Testis (tissue), 2 donors: ENCODE results near the gene SLC4A2.

Experiments
- POLR2A ChIP-seq: fragments of 450-650 bp; IDR thresholded peaks from one replicate; pipeline ENCODE4 v1.6.1; 2017; ENCODE audit warnings: antibody characterized with exemption, mild to moderate bottlenecking, moderate library complexity
- TF ChIP-seq, protein P1 (sequence below), 3 experiments: fragments of 450-650 bp in 2 of 3; fragments of 200-600 bp in 1 of 3; sonication (generic) in 1 of 3; IDR thresholded peaks; one replicate each; pipeline ENCODE4 v1.5.1; 2016 to 2019; ENCODE audit warnings: antibody characterized with exemption in 3 of 3, mild to moderate bottlenecking in 2 of 3, moderate library complexity in 1 of 3

- TF ChIP-seq, protein P1, sequence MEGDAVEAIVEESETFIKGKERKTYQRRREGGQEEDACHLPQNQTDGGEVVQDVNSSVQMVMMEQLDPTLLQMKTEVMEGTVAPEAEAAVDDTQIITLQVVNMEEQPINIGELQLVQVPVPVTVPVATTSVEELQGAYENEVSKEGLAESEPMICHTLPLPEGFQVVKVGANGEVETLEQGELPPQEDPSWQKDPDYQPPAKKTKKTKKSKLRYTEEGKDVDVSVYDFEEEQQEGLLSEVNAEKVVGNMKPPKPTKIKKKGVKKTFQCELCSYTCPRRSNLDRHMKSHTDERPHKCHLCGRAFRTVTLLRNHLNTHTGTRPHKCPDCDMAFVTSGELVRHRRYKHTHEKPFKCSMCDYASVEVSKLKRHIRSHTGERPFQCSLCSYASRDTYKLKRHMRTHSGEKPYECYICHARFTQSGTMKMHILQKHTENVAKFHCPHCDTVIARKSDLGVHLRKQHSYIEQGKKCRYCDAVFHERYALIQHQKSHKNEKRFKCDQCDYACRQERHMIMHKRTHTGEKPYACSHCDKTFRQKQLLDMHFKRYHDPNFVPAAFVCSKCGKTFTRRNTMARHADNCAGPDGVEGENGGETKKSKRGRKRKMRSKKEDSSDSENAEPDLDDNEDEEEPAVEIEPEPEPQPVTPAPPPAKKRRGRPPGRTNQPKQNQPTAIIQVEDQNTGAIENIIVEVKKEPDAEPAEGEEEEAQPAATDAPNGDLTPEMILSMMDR (IDR thresholded peaks at IDR 0.05): no peak
- TF ChIP-seq POLR2A: no peak
Measured at GRCh38 chr7:151066273-151066974, 7.0 kb downstream of the SLC4A2 start.
